GM18507 (cell line): Measurements from ENCODE around the gene IQCE.

Experiments used
- DNase-seq: peaks from one replicate; pipeline ENCODE4 v3.0.0; 2011; ENCODE audit warnings: low read depth; ENCODE audit not compliant: insufficient read length; ENCODE audit errors: extremely low spot score
- FAIRE-seq: peaks from 2 replicates; lab custom pipeline; 2011; peaks lifted over from hg19 to GRCh38; lab: Jason Lieb, UNC

The IQCE gene

DNA sequence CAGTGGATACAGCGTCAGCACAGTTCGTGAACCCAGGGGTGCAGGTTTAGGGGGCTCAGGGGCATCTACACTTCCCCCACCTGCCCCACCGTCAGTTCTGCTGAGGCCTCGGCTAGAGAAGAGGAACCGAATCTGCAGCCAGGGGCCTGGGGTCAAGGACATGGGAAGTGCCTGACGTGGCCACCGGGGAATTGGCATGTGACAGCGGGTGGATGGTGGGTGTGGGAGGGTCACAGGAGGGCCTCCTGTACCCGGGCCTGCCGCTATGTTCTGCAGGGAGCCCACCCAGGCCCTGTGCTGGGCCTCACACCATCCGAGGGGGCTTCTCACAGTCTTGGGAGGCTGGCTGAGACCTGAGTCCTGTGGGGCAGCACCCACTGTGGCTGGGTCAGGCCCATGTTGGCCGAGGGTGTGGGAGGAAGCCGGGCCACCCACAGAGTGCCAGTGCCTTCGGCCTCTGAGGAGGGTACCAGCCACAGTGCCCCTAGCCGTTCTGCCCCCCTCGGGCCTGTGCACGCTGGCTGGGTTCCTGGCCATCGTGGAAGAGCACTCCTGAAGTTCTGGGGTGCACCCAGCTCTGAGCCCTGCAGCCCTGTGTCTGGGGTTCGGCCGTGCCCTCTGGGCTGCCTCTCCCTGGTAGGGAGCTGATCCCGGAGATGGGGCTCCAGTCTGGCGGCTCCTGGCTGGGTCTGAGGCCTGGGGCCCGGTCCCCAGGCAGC, 78.9 kb downstream of the IQCE start:
- FAIRE-seq, result peak; percentile 89
- DNase-seq, result no peak

- FAIRE-seq, result no peak
These were observed 79.6 kb downstream of the IQCE start for GRCh38 chr7:2638224-2638991.

DNA sequence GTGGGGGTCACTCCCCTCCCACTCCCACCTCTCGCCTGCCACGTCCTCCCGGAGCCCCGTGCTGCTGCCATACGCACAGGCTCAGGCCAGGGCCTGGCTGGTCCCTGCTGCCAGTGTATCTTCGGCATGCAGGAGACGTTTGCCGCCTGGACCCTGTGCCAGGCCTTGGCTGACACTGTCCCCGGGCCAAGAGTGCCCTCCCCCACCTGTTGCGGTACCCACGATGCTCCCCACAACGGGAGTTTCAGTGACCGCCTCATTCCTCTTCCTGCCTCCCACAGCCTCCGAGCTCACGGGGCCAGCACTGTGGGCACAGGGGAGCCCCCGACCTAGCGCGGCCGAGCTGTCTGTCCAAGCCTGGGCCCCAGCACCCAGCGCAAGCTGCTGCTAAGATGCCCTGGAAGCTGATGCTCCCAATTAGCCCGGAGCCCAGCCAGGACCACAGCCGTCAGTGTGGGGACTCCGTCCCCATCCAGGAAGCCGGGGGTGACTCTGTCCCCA, 80.5 kb downstream of the IQCE start:
- no peak for FAIRE-seq

More at GRCh38 chr7:2638224-2638991, 79.6 kb downstream of the IQCE start:
- no peak for DNase-seq

DNA sequence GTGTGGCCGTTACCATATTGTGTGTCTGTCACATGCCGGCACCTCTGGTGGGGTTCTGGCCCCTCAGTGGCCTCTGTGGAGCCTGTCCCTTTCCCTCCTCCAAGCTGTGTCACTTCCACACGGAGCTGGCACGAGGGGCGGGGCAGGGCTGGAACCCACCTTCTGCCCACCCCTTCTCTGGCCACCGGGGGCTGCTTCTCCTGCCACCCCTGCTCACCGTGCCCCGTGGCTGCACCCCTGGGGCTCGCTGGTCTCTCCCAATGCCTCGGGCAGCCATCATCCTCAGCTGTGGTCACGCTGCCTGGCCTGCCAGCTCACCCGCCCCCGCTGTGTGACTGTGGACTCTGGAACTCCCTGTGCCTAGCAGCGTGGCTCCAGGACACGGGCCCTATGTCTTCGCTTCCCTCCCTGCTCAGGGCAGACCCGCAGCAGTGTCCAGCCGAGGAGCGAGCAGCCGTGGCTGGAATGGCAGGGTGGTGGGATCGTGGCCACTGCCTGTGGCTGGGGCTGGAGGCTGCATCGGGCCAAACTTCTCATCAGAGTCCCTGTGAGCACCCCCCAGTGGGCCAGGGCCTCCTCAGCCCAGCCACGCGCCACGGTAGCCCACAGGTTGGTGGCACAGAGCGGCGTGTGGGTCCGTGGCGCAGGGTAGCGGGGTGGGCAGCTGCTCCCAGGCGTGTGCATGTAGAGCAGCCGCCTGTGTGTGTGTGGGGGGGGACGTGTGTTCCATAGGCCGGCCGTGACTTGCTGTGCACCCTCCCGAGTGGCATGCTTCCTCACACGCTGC, 81.1 kb downstream of the IQCE start:
- FAIRE-seq (no peak), DNase-seq (no peak)

More for the DNA sequence above, 80.5 kb downstream of the IQCE start:
- DNase-seq, result no peak

- DNase-seq, result no peak
- FAIRE-seq, result no peak
These were observed 81.7 kb downstream of the IQCE start for GRCh38 chr7:2640482-2640830.

GRCh38 chr7:2640846-2641316, 82.1 kb downstream of the IQCE start:
- DNase-seq, result no peak
- FAIRE-seq, result no peak

DNA sequence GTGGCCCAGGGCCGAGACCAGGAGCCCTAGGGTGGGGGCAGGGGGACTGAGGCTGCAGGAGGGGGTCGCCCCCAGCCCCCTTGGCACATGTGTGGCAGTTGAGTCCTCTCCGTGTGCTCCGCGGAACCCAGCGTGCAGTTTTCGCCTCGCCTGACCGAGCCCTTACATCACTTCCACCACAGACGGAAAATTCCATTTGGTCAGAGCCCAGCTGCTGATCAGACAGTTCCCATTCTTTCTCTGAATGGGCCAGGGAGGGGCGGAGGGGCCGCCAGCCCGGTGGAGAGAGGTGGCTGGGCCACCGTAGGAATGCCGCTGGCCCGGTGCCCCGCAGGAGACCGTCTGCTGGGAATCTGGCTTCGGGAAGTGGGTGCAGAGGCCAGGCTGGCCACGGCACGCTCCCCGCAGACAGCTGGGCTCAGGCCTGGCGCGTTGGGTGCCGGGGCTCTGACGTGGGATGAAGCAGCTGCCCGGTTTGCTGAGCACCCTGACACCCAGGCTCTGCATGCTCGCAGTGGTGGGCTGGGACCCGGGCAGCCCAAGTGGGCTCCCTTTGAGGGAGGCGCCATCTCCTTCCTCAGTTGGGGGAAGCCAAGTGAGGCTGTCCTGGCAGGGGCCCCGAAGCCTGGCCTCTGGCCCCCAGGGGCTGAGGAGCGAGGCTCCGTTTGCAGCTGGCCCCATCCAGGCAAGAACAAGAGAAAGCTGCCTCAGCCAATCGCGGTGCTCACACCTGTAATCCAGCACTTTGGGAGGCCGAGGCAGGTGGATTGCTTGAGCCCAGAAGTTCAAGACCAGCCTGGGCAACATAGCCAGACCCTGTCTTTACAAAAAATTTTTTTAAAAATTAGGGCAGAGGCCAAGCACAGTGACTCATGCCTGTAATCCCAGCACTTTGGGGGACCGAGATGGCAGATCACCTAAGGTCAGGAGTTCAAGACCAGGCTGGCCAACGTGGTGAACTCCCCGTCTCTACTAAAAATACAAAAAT, 82.9 kb downstream of the IQCE start:
- DNase-seq (no peak), FAIRE-seq (peak; percentile 87)

- FAIRE-seq (no peak), DNase-seq (no peak)
These were observed 84.8 kb downstream of the IQCE start for GRCh38 chr7:2643386-2644219.

DNA sequence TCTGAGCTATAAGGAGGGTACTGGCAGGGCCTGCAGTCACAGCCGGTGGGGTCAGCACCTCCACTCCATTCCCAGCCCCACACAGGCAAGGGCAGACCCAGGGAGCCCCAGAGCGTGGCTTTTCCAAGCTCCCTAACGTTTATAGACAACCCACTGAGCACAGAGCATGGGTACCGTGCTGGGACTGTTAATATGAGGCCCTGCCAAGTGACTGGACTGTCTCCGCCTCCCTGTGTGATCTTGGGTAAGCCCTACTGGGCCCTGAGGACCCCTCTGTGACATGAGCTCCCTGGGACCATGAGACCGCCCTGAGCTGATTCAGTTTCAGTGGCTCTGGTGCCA, 85.4 kb downstream of the IQCE start:
- DNase-seq (no peak), FAIRE-seq (no peak)

GRCh38 chr7:2644562-2645273, 85.9 kb downstream of the IQCE start:
- FAIRE-seq (no peak), DNase-seq (no peak)

GRCh38 chr7:2645274-2645868, 86.6 kb downstream of the IQCE start:
- DNase-seq (peak; percentile 52), FAIRE-seq (peak; percentile 88)

DNA sequence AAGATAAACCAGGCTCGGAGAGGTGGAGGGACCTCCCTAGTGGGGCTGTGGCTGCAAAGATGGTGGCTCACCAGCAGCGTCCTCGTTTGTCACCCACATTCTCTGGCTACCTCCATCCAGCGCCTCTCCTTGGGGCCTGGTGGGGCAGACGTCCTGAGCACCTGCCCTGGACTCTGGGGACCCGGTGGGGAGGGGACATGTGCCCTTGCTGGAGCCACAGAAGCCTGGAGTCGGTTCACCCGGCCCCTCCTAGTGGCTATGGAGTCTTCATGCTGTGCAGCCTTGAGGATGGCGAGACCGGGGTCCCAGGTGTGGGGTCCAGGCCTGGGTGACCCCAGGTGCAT, 87.5 kb downstream of the IQCE start:
- FAIRE-seq, result no peak
- no peak for DNase-seq

DNA sequence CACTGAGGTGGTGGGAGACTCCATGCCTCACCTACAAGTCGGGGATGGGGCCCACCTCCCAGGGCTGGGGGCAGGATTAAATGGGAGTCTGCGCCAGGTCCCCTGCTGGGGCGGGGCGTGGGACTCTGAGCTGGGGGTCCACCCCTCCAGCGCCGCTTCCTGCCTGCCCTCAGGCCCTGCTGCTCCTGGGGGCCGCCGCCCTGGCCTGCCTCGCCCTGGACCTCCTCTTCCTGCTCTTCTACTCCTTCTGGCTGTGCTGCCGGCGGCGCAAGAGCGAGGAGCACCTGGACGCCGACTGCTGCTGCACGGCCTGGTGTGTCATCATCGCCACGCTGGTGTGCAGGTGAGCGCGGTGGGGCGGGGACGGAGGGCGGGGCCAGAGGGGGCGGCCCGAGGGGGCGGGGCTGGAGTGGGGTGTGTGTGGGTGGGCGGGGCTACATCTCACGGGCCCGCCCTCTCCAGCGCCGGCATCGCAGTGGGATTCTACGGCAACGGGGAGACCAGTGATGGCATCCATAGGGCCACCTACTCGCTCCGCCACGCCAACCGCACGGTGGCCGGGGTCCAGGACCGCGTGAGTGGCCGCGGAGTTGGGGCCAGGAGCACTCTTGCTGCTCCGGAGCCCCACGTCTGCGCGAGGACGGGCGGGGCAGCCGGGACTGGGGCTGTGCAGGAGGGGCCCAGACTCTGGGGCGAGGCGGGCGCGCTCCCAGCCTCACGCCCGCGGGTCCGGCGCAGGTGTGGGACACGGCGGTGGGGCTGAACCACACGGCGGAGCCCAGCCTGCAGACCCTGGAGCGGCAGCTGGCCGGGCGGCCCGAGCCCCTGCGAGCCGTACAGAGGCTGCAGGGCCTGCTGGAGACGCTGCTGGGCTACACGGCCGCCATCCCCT, 88.1 kb downstream of the IQCE start:
- no peak for FAIRE-seq
- DNase-seq, result no peak

- no peak for DNase-seq
- FAIRE-seq, result no peak
These were observed 88.9 kb downstream of the IQCE start for GRCh38 chr7:2647594-2648172.

GRCh38 chr7:2649139-2649838, 90.5 kb downstream of the IQCE start:
- FAIRE-seq, result no peak
- DNase-seq, result no peak
